GM21717 (cell line): ENCODE data around the gene ADAMTS4.

ENCODE experiments used
- ATAC-seq: cut with Tn5 transposase; IDR thresholded peaks from one replicate; pipeline ENCODE4 v1.9.1; 2021; ENCODE audit warnings: mild to moderate bottlenecking, moderate library complexity; ENCODE audit not compliant: unreplicated experiment

ADAMTS4 gene

DNA sequence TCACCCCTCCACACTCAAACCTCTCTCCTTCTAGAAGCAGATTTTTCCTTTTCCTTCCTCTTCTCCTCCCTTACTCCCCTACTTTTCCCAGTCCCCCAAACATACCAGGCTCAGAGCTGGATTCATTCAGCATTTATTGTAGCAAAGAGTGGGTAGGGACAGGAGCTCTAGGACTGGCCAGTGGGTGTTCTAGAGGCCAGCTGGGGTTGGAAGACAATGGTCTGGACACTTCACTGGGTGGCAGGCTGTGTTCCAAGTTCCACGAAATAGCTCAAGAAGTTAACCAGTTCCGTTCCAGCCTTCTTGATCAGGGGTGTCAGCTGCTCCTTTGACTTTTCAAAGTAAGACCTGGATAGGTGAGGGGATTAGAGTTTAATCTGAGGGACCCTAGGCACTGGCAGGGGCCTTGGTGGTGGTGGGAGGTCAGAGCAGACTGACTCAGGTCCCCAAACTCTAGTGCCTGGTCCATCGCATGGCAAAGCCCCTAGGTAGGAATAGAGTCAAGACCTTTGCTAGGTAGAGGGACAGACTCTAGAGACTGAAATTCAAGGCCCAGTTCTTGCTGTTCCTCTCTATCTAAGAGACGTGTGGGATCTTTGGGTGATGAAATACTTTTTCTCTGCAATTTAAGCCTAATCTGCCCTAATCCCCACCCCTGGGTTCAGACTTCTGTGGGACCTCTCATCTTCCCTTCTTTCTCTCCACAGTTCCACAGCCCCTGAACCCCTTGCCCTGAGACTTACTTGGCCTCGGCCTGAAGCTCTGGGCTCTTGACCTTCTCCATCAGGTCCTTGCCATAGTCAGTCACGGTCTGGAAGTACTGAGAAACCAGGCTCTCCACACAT lies 23.5 kb upstream of the ADAMTS4 start:
- ATAC-seq = no peak

- ATAC-seq = no peak
These were observed 21.1 kb upstream of the ADAMTS4 start for GRCh38 chr1:161220002-161220401.

- no peak for ATAC-seq
These were observed 20.4 kb upstream of the ADAMTS4 start for GRCh38 chr1:161219078-161219892.

- ATAC-seq = no peak
These were observed 19.6 kb upstream of the ADAMTS4 start for GRCh38 chr1:161218301-161219077.

DNA sequence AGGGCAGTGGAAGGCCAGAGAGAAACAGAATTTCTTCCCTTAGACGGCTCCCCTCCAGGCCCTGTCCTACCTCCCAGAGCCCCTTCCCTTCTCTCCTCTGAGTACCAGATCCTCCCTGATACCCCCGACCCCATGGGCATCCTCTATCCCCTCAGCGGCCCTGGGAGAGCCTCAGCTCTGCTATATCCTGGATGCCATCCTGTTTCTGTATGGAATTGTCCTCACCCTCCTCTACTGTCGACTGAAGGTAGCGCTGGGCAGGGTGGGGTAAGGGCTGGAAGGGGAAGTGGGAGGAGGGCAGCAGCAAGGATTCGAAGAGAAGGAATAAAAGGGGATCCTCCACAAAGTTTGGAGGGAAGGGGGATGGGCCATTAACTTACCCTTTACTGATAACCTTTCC lies 19.0 kb upstream of the ADAMTS4 start:
- no peak for ATAC-seq

GRCh38 chr1:161216945-161217712 lies 18.3 kb upstream of the ADAMTS4 start:
- peak; percentile 63 for ATAC-seq

GRCh38 chr1:161215076-161215475 lies 16.2 kb upstream of the ADAMTS4 start, which contains the start of gene FCER1G:
FCER1G (plus strand) TSS chr1:161215295; CDS start chr1:161215322, 27 bp downstream.
- no peak for ATAC-seq

DNA sequence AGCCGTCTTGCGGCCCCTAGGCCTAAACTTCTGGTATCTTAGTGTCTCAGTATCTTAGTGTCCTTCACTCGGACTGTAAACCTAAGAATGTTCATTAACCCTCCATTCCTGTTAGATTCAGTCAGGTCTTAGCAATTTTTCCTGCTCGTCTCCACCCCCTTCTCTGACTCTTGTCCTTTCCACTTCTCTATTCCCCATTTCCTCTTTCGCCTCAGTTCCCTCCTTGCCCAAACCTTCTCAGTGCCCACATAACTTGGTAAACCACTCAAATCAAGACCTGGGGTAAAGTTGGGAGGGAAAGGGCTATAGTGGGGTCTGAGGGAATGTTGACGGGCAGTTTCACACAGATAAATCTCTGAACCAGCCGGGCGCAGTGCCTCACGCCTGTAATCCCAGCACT lies 15.5 kb upstream of the ADAMTS4 start:
- no peak for ATAC-seq

DNA sequence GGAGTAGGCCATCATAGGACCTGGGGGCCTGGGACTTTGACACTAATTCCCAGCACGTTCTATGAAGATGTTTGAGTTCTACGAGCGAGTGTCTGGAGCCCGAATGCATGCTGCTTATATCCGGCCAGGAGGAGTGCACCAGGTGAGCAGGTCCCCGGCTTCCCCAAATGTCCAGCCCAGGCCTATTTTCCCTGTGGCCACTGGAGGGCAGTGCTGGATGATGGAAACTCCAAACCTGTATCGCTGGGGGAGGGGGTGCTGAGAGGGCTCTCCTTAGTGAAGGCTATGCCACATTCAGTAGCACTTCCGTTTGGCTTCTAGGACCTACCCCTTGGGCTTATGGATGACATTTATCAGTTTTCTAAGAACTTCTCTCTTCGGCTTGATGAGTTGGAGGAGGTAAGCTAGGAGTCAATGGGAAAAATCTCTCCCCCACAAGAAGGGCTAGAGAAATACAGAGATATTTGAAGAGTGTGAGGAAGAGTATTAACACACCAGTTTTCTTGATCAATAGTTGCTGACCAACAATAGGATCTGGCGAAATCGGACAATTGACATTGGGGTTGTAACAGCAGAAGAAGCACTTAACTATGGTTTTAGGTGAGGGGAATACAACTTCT lies 11.0 kb upstream of the ADAMTS4 start:
- ATAC-seq = no peak

DNA sequence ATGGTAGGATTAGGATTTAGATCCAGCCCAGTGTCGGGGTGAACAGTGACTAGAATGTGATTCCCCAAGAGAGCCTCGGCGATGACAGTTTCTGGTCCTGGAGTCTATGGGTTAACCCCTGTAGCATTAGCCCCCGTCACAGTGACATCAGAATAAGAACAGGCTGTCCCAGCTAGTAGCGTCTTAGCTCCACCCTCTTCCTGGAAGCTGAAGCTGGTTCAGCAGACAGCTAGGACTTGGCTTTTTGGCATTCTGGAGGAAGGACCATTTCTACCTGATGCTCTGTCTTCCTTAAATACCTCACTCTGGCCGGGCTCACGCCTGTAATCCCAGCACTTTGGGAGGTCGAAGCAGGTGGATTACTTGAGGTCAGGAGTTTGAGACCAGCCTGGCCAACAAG lies 8.3 kb upstream of the ADAMTS4 start:
- ATAC-seq = no peak

DNA sequence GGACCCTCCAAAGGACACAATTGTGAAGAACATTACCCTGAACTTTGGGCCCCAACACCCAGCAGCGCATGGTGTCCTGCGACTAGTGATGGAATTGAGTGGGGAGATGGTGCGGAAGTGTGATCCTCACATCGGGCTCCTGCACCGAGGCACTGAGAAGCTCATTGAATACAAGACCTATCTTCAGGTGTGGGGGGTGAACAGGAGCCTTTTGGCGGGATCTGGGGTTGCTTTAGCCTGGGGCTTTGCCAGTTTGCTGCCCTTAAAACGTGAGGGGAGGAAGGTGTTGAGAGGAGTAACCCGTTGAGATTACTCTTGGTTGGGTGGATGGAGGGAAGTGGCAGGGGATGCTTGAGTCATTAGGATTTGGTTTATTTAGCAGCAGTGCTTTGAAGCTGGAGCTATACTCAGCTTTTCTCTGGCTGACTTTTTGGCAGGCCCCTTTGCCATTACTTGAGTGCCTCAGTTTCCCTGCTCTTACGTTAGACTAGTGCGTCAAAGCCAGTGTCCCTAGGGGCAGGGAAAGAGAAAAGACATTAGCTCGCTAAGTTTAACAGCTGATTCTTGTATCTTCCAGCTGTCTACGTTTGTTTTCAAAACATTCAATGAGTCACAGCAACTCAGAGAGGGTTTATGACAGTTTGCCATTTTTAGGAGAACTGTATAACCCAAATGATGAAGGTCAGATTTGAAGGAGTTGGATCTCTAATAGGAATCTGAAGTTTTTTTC lies 7.7 kb upstream of the ADAMTS4 start:
- ATAC-seq = no peak

DNA sequence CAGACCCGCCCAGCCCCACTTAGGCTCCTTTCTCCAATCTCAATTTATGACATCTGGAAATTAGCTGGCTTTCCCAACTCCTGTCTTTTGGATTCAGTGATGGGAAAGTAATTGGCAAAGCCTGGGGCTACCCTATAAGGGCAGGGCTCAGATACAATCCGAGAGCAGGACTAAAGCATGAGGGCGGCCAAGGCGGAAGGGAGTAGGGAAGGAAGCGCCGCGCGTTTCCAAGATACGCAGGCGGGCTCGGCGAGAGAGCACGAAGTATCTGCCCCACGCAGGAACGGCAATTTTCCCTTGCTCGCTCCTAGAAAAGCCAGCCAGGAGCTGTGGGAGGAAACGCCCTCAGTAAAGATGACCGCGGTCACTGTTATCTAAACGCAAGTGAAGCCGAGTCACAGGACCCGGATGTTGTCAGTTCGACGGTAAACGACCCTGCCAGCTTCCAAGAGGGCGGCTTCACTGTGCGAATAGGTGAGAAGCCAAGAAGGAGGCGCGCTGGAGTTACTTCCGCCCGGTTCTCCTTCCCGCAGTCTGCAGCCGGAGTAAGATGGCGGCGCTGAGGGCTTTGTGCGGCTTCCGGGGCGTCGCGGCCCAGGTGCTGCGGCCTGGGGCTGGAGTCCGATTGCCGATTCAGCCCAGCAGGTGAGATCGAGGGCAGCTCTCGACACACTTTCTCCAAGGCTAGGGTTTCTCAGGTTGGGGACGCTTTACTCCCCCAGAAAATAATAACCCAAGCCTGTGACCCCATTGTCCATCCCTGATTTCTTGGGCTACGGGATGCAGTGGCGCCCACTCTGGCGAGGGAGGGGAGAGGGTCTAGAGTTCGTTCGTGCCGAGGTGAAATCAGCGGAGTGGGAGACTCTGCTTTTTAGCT lies 3.2 kb upstream of the ADAMTS4 start, which contains the start of gene NDUFS2:
TSS of gene NDUFS2 (plus strand) at position 532 of the 877 bp plus-strand sequence. CDS start at position 551, 19 bp downstream.
- ATAC-seq = peak; percentile 93

GRCh38 chr1:161200992-161201835 lies 2.4 kb upstream of the ADAMTS4 start:
- ATAC-seq = no peak

- ATAC-seq = no peak
These were observed 1.7 kb upstream of the ADAMTS4 start for GRCh38 chr1:161200421-161200991.

GRCh38 chr1:161199506-161200139 lies 769 bp upstream of the ADAMTS4 start:
- ATAC-seq = no peak

GRCh38 chr1:161198194-161198896 lies 509 bp downstream of the ADAMTS4 start:
- ATAC-seq = no peak
